OCI-LY1 (cell line): ENCODE measurements around the gene ZNF555.

Source experiments
- CTCF ChIP-seq: fragments of 200-600 bp; sonication (generic), shearing (Covaris generic); IDR thresholded peaks from 2 replicates; pipeline ENCODE4 v1.5.1; 2017; ENCODE audit warnings: mild to moderate bottlenecking, antibody characterized with exemption, low read length, moderate library complexity, mixed read lengths
- EZH2 ChIP-seq: fragments of 200-600 bp; sonication (generic), shearing (Covaris generic); IDR thresholded peaks from 2 replicates; pipeline ENCODE4 v1.8.0; 2017; ENCODE audit warnings: borderline replicate concordance, mixed run types, mild to moderate bottlenecking, antibody characterized with exemption, low read length, moderate library complexity, mixed read lengths

DNA sequence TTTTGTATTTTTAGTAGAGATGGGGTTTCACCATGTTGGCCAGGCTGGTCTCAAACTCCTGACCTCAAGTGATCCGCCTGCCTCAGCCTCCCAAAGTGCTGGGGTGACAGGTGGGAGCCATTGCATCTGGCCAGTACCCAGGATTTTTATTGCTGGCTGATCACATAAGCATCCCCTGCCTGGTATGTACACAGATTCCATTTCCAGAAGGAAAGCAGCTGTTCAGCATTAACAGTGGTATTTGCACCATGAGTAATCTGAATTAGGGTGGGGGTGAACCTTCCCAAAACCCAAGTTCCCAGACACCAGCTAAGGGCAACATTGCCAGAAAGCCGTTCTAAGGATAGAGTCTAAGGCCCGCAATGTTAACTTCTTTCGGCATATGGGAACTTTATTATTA lies 7.3 kb downstream of the ZNF555 start:
- TF ChIP-seq CTCF (no peak), EZH2 (no peak)
